SK-N-SH (cell line): Measurements from ENCODE around the gene SNX10. TPM values are rescaled to one million over a fixed set of nuclear protein-coding genes. Genes with fewer than 3 reads are reported as not detected.
"Not testable (repeated sequence)": the region's sequence is repeated elsewhere in the genome, so short reads cannot be mapped to it uniquely, and the experiment has no call there.

Source experiments
- CTCF ChIA-PET: fragments of 300-600, 350-600 bp; formaldehyde crosslinking; extraction: SDS; loops from one replicate; lab custom pipeline; 2021; lab: Yijun Ruan, JAX
- POLR2A ChIA-PET: fragments of 350-600 bp; sonication (Branson Sonifier 250); formaldehyde crosslinking; extraction: SDS; loops from one replicate; lab custom pipeline; 2020; ENCODE audit warnings: antibody characterized with exemption, inconsistent platforms; lab: Yijun Ruan, JAX
- DNase-seq: peaks from one replicate; pipeline ENCODE4 v3.0.0; 2012
- H2AFZ ChIP-seq: fragments of 200-600 bp; sonication (generic); 2 replicates; pipeline ENCODE4 v1.8.1; 2016; ENCODE audit warnings: antibody characterized with exemption, mild to moderate bottlenecking, low read depth
- H3F3A ChIP-seq: fragments of 200-600 bp; sonication (generic); replicated peaks from 2 replicates; pipeline ENCODE3; 2016; ENCODE audit warnings: antibody characterized with exemption, mild to moderate bottlenecking; ENCODE audit not compliant: insufficient read depth
- H3K27ac ChIP-seq, 2 experiments: fragments of 200-500 bp in 1 of 2; fragments of 200-600 bp in 1 of 2; sonication (Bioruptor generic) in 1 of 2; sonication (generic), shearing (Covaris generic) in 1 of 2; 2 replicates each; pipeline versions ENCODE4 v1.5.1 to v1.6.1; 2014 to 2016; ENCODE audit warnings: low read depth in 2 of 2, inconsistent platforms in 1 of 2, low read length in 1 of 2, mild to moderate bottlenecking in 1 of 2, mixed read lengths in 1 of 2
- H3K27me3 ChIP-seq: fragments of 200-600 bp; sonication (generic), shearing (Covaris generic); 2 replicates; pipeline ENCODE4 v1.6.1; 2016; ENCODE audit warnings: mixed run types; ENCODE audit not compliant: insufficient read depth
- H3K36me3 ChIP-seq, 2 experiments: fragments of 200-500 bp in 1 of 2; fragments of 200-600 bp in 1 of 2; sonication (Bioruptor generic) in 1 of 2; sonication (generic) in 1 of 2; replicated peaks in 1 of 2; 2 replicates each; pipeline versions ENCODE3 to v1.5.1; 2014 to 2016; ENCODE audit warnings: low read length in 1 of 2, mild to moderate bottlenecking in 1 of 2; ENCODE audit not compliant: insufficient read depth in 2 of 2, control insufficient read depth in 1 of 2
- H3K4me1 ChIP-seq, 2 experiments: fragments of 200-500 bp in 1 of 2; fragments of 200-600 bp in 1 of 2; sonication (Bioruptor generic) in 1 of 2; sonication (generic), shearing (Covaris generic) in 1 of 2; 2 replicates each; pipeline versions ENCODE4 v1.5.1 to v1.6.1; 2014 to 2016; ENCODE audit warnings: low read depth in 1 of 2, low read length in 1 of 2, mixed run types in 1 of 2; ENCODE audit not compliant: insufficient read depth in 2 of 2, control insufficient read depth in 1 of 2
- H3K4me2 ChIP-seq: fragments of 200-600 bp; sonication (generic), shearing (Covaris generic); 2 replicates; pipeline ENCODE4 v1.6.1; 2017; ENCODE audit warnings: mixed run types
- H3K4me3 ChIP-seq, 2 experiments: fragments of 200-500 bp in 1 of 2; fragments of 200-600 bp in 1 of 2; sonication (Bioruptor generic) in 1 of 2; sonication (generic), shearing (Covaris generic) in 1 of 2; 2 replicates each; pipeline versions ENCODE4 v1.5.1 to v1.8.1; 2014 to 2016; ENCODE audit warnings: low read depth in 2 of 2, inconsistent platforms in 1 of 2, low read length in 1 of 2, mild to moderate bottlenecking in 1 of 2, mixed read lengths in 1 of 2, moderate library complexity in 1 of 2
- H3K79me2 ChIP-seq: fragments of 200-600 bp; sonication (generic); 2 replicates; pipeline ENCODE4 v1.8.1; 2017; ENCODE audit warnings: mild to moderate bottlenecking; ENCODE audit not compliant: insufficient read depth
- H3K9ac ChIP-seq: fragments of 200-600 bp; sonication (generic); 2 replicates; pipeline ENCODE4 v1.6.1; 2017; ENCODE audit warnings: mixed run types
- H3K9me2 ChIP-seq: fragments of 200-600 bp; sonication (generic); 2 replicates; pipeline ENCODE4 v1.6.1; 2017; ENCODE audit warnings: mixed run types
- H3K9me3 ChIP-seq: fragments of 200-600 bp; sonication (generic); 2 replicates; pipeline ENCODE4 v1.6.1; 2017; ENCODE audit warnings: mixed run types, mild to moderate bottlenecking, moderate library complexity
- H4K20me1 ChIP-seq: fragments of 200-600 bp; sonication (generic); 2 replicates; pipeline ENCODE4 v1.6.1; 2017; ENCODE audit warnings: mild to moderate bottlenecking, mixed run types; ENCODE audit not compliant: insufficient read depth
- ELF1 ChIP-seq: IDR thresholded peaks from 2 replicates; pipeline ENCODE4 v1.4.0; 2012
- EP300 ChIP-seq, 2 experiments: IDR thresholded peaks; 2 replicates each; pipeline versions ENCODE4 v1.4.0 to v1.6.1; 2012; ENCODE audit warnings: borderline replicate concordance in 1 of 2, low read depth in 1 of 2, low read length in 1 of 2
- JUND ChIP-seq: IDR thresholded peaks from 2 replicates; pipeline ENCODE4 v1.4.0; 2012
- MAX ChIP-seq: IDR thresholded peaks from 2 replicates; pipeline ENCODE4 v1.4.0; 2012; ENCODE audit warnings: low read depth
- PBX3 ChIP-seq: IDR thresholded peaks from 2 replicates; pipeline ENCODE4; 2012
- RCOR1 ChIP-seq: fragments of 150-350 bp; IDR thresholded peaks from 2 replicates; pipeline ENCODE4 v1.6.1; 2017; ENCODE audit warnings: antibody characterized with exemption, low read length
- REST ChIP-seq: IDR thresholded peaks from 2 replicates; pipeline ENCODE4 v1.6.1; 2012; ENCODE audit warnings: mild to moderate bottlenecking, low read depth, low read length, moderate library complexity
- RXRA ChIP-seq: IDR thresholded peaks from 2 replicates; pipeline ENCODE4 v1.4.0; 2012; ENCODE audit warnings: low read depth, mild to moderate bottlenecking, borderline replicate concordance
- SIN3A ChIP-seq: IDR thresholded peaks from 2 replicates; pipeline ENCODE4 v1.6.1; 2012; ENCODE audit warnings: low read depth, mild to moderate bottlenecking, low read length, moderate library complexity, borderline replicate concordance
- USF1 ChIP-seq: IDR thresholded peaks from 2 replicates; pipeline ENCODE4 v1.4.0; 2012; ENCODE audit warnings: low read depth, borderline replicate concordance
- WGBS: methylation state at CpG from one replicate; pipeline ENCODE4 v1.1.6; 2017; ENCODE audit warnings: low lambda C conversion rate; 5-methylcytosine and 5-hydroxymethylcytosine counted together
- polyA plus RNA-seq, 3 experiments: library from polyadenylated mRNA; depleted of rRNA; stranded (reverse); fragments of >200 nt; gene quantifications; 2 replicates each; pipeline ENCODE4 v1.2.3, GENCODE V29; 2012
- TF ChIP-seq, protein P1 (sequence below): fragments of 200-600 bp; sonication (generic); IDR thresholded peaks from 2 replicates; pipeline ENCODE4 v1.6.1; 2017; ENCODE audit warnings: antibody characterized with exemption, mild to moderate bottlenecking, moderate library complexity
- TF ChIP-seq, protein P2 (sequence below): fragments of 150-350 bp; IDR thresholded peaks from 2 replicates; pipeline ENCODE4 v1.6.1; 2017; ENCODE audit warnings: antibody characterized with exemption, low read length, low read depth, borderline replicate concordance

SNX10 gene
- polyA plus RNA-seq, 1 of the 3 experiments (the other 2 are of a cell fraction), result 0.02 TPM

DNA sequence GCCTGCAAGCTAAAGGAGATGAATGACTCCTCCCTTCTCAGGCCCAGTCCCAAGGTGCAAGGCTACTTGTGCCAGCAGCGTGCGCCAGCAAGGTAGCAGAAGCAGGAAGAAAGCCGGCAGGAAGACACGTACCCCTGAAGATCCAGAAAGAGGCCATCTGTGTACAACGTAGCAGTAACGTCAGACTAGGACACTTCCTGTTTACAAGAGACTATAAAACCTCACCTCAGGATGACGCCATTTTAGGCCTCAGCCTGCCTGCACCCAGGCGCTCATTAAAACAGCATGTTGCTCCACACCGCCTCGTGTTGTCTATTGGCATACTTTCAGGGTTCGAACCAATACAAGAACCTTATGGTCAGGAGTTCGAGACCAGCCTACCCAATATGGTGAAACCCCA, 41.4 kb upstream of the SNX10 start (continued):
- TF ChIP-seq, protein P1, sequence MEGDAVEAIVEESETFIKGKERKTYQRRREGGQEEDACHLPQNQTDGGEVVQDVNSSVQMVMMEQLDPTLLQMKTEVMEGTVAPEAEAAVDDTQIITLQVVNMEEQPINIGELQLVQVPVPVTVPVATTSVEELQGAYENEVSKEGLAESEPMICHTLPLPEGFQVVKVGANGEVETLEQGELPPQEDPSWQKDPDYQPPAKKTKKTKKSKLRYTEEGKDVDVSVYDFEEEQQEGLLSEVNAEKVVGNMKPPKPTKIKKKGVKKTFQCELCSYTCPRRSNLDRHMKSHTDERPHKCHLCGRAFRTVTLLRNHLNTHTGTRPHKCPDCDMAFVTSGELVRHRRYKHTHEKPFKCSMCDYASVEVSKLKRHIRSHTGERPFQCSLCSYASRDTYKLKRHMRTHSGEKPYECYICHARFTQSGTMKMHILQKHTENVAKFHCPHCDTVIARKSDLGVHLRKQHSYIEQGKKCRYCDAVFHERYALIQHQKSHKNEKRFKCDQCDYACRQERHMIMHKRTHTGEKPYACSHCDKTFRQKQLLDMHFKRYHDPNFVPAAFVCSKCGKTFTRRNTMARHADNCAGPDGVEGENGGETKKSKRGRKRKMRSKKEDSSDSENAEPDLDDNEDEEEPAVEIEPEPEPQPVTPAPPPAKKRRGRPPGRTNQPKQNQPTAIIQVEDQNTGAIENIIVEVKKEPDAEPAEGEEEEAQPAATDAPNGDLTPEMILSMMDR, result no peak
- TF ChIP-seq RXRA, result no peak
- TF ChIP-seq, protein P2, sequence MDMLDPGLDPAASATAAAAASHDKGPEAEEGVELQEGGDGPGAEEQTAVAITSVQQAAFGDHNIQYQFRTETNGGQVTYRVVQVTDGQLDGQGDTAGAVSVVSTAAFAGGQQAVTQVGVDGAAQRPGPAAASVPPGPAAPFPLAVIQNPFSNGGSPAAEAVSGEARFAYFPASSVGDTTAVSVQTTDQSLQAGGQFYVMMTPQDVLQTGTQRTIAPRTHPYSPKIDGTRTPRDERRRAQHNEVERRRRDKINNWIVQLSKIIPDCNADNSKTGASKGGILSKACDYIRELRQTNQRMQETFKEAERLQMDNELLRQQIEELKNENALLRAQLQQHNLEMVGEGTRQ, result no peak
- no peak for TF ChIP-seq ELF1

DNA sequence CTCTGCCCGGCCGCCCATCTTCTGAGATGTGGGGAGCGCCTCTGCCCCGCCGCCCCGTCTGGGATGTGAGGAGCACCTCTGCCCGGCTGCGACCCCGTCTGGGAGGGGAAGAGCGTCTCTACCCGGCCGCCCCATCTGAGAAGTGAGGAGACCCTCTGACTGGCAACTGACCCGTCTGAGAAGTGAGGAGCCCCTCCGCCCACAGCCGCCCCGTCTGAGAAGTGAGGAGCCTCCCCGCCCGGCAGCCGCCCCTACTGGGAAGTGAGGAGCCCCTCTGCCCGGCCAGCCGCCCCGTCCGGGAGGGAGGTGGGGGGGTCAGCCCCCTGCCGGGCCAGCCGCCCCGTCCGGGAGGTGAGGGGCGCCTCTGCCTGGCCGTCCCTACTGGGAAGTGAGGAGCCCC, 29.8 kb upstream of the SNX10 start:
- H3K9me3 ChIP-seq, H4K20me1 ChIP-seq, H3K27me3 ChIP-seq, H3K9me2 ChIP-seq, POLR2A ChIA-PET, H3K4me1 ChIP-seq, H3K27ac ChIP-seq, H3K4me2 ChIP-seq, DNase-seq, H3K4me3 ChIP-seq, H3K79me2 ChIP-seq, H2AFZ ChIP-seq, H3F3A ChIP-seq, H3K36me3 ChIP-seq, CTCF ChIA-PET, H3K9ac ChIP-seq: not testable (repeated sequence)
- 86% methylated on average over 20 of the region's 29 CpGs for WGBS

- Histone ChIP-seq H3K9me2 (no peaks in the 10 kb centered on the region), H3K27ac (no peak overlapping the region), H3K4me3 (no peak overlapping the region), H3K9me3 (no peaks in the 10 kb centered on the region), H3K9ac (no peak overlapping the region), H3F3A (no peaks in the 10 kb centered on the region), H3K4me2 (no peak overlapping the region), H3K4me1 (no peaks in the 10 kb centered on the region), H2AFZ (no peak overlapping the region), H3K27me3 (no peaks in the 10 kb centered on the region), H4K20me1 (no peaks in the 10 kb centered on the region), H3K79me2 (no peaks in the 10 kb centered on the region), H3K36me3 (no peaks in the 10 kb centered on the region)
- no peak for TF ChIP-seq USF1
- POLR2A ChIA-PET, result no interaction called here
- 35% methylated on average over 6 of the region's 6 CpGs for WGBS
- CTCF ChIA-PET, result no interaction called here
- no peak for DNase-seq
Observed at GRCh38 chr7:26265065-26265464, 26.6 kb upstream of the SNX10 start.

GRCh38 chr7:26265499-26266075, 26.1 kb upstream of the SNX10 start:
- H4K20me1 ChIP-seq, result no peaks in the 10 kb centered on the region
- ChIA-PET POLR2A (no interaction called here), CTCF (no interaction called here)
- H3K4me3 ChIP-seq, result no peak overlapping the region
- no peak for DNase-seq
- no peaks in the 10 kb centered on the region for H3K9me2 ChIP-seq
- H3K36me3 ChIP-seq, result no peaks in the 10 kb centered on the region
- no peak overlapping the region for H2AFZ ChIP-seq
- no peaks in the 10 kb centered on the region for H3K27me3 ChIP-seq
- no peaks in the 10 kb centered on the region for H3F3A ChIP-seq
- H3K27ac ChIP-seq, result no peak overlapping the region
- 11% methylated on average over 5 of the region's 5 CpGs for WGBS
- no peaks in the 10 kb centered on the region for H3K4me1 ChIP-seq
- no peaks in the 10 kb centered on the region for H3K9me3 ChIP-seq
- H3K4me2 ChIP-seq, result no peak overlapping the region
- no peak overlapping the region for H3K9ac ChIP-seq
- no peaks in the 10 kb centered on the region for H3K79me2 ChIP-seq
- TF ChIP-seq EP300 (IDR thresholded peaks at IDR 0.05; ENCODE audit: borderline replicate concordance in 1 of 2, low read depth in 1 of 2, low read length in 1 of 2), result no peak
- TF ChIP-seq RCOR1, result no peak
- TF ChIP-seq JUND, result no peak
- TF ChIP-seq MAX, result no peak
- TF ChIP-seq REST, result no peak
- no peak for TF ChIP-seq SIN3A
- TF ChIP-seq PBX3, result no peak
